Stimulated activated CD4-positive, alpha-beta T cell treated with anti-CD3 and anti-CD28 coated beads, TNF-alpha, amount 100 ng/mL, for 48 hours (primary cell): ENCODE measurements around the gene CDH4.

Experiments used
- DNase-seq, 3 donors: peaks; one replicate each; pipeline ENCODE4 v3.0.0-alpha.2; 2020; ENCODE audit warnings: low read depth in 3 of 3

CDH4 gene

GRCh38 chr20:61668065-61668650 is 416.1 kb downstream of the CDH4 start:
- DNase-seq: no peak

GRCh38 chr20:61668771-61669503 is 416.9 kb downstream of the CDH4 start:
- DNase-seq: no peak

- DNase-seq: no peak
Measured at GRCh38 chr20:61670274-61670673, 418.2 kb downstream of the CDH4 start.

GRCh38 chr20:61671559-61671958 is 419.5 kb downstream of the CDH4 start:
- DNase-seq: no peak

- DNase-seq: no peak
Measured at GRCh38 chr20:61673152-61673847, 421.2 kb downstream of the CDH4 start.

GRCh38 chr20:61674121-61674520 is 422.1 kb downstream of the CDH4 start:
- DNase-seq: no peak

- DNase-seq: no peak
Measured at GRCh38 chr20:61674688-61675087, 422.6 kb downstream of the CDH4 start.

- no peak for DNase-seq
Measured at GRCh38 chr20:61677928-61678327, 425.9 kb downstream of the CDH4 start.

GRCh38 chr20:61678437-61678836 is 426.4 kb downstream of the CDH4 start:
- no peak for DNase-seq

GRCh38 chr20:61679473-61679872 is 427.4 kb downstream of the CDH4 start:
- DNase-seq: no peak

- DNase-seq: no peak
Measured at GRCh38 chr20:61680096-61680495, 428.0 kb downstream of the CDH4 start.

- DNase-seq: no peak
Measured at GRCh38 chr20:61682114-61682995, 430.3 kb downstream of the CDH4 start.

- no peak for DNase-seq
Measured at GRCh38 chr20:61682996-61683681, 431.1 kb downstream of the CDH4 start.

- no peak for DNase-seq
Measured at GRCh38 chr20:61683721-61684120, 431.7 kb downstream of the CDH4 start.

- no peak for DNase-seq
Measured at GRCh38 chr20:61684136-61684535, 432.1 kb downstream of the CDH4 start.

GRCh38 chr20:61684583-61685235 is 432.6 kb downstream of the CDH4 start:
- no peak for DNase-seq

GRCh38 chr20:61685462-61685861 is 433.4 kb downstream of the CDH4 start:
- no peak for DNase-seq

GRCh38 chr20:61686051-61686936 is 434.2 kb downstream of the CDH4 start:
- no peak for DNase-seq

- DNase-seq: no peak
Measured at GRCh38 chr20:61688411-61688810, 436.4 kb downstream of the CDH4 start.

- no peak for DNase-seq
Measured at GRCh38 chr20:61690150-61690549, 438.1 kb downstream of the CDH4 start.
